NCI-H2227 treated with DMSO at 0.1 percent for 48 hours (cell line): ENCODE data around the gene DDX3X.
"Not testable (repeated sequence)": the region's sequence is repeated elsewhere in the genome, so short reads cannot be mapped to it uniquely, and the experiment has no call there.

ENCODE experiments used
- DNase-seq: peaks from one replicate; lab custom pipeline; 2025; lab: John Stamatoyannopoulos, UW

Gene DDX3X

GRCh38 chrX:41333744-41334362 lies at the start of gene DDX3X:
Gene DDX3X (plus strand): TSS chrX:41334162. CDS start chrX:41334253, 91 bp downstream.
- DNase-seq, result peak; percentile 93

- not testable (repeated sequence) for DNase-seq
Observed at GRCh38 chrX:41285928-41286327, 48.0 kb upstream of the DDX3X start.

DNA sequence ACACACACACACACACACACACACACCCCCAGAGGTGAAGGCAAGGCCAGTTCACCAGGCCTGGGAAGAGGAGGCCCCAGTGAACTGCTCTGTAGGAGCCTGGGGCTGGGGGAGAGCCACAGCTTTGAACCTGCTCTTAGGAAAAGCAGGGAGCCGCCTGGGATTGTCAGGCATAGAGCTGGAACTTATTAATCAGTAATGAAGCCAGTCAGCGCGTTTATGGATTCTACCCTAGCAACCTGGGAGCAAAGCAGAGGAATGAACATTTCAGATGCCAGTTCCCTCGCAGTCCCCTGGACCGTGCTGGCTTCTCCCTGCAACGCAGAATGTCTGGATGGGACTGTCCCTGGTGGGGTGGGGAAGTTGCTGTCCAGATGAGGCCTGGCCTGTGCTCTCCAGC lies 45.3 kb upstream of the DDX3X start:
- no peak for DNase-seq

- no peak for DNase-seq
Observed at GRCh38 chrX:41289095-41289494, 44.9 kb upstream of the DDX3X start.

- no peak for DNase-seq
Observed at GRCh38 chrX:41291309-41291708, 42.7 kb upstream of the DDX3X start.

DNA sequence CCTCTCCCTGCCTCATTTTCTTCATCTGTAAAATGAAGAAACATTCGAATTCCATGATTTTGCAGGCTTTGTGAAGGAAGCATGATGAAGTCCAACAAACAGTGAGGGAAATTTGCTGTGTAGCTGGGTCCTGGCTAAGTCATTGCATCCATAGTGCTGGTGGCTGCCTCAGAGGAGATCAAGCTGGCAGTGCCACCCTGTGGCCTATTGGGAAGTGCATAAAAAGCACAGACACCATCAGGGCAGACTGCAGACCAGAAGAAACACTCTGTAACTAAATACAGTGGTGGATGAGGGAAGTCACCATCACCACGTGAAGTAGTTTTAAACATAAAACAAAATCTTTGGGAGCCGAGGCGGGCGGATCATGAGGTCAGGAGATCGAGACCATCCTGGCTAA lies 40.7 kb upstream of the DDX3X start:
- no peak for DNase-seq

GRCh38 chrX:41300758-41301437 lies 33.1 kb upstream of the DDX3X start:
- DNase-seq, result no peak

DNA sequence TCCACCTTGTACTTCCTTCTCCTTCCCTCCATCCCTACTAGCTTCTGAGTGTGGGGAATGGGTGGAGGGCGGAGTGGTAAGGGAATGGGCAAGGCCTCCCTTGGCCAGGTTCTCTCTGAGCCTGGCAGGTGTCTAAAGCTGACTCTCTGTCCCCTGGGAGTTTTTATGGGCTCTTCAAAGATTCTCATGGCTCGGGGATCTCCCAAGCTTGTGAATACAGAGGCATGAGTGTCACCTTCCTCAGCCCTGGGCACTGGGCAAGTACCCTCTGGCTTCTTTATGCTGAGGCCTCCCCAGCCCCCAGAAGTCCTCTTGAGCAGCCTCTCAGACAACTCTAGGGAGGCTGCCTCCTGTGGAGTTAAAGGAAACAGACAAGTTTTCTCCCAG lies 32.5 kb upstream of the DDX3X start:
- no peak for DNase-seq

- DNase-seq, result no peak
Observed at GRCh38 chrX:41302370-41302769, 31.6 kb upstream of the DDX3X start.

DNA sequence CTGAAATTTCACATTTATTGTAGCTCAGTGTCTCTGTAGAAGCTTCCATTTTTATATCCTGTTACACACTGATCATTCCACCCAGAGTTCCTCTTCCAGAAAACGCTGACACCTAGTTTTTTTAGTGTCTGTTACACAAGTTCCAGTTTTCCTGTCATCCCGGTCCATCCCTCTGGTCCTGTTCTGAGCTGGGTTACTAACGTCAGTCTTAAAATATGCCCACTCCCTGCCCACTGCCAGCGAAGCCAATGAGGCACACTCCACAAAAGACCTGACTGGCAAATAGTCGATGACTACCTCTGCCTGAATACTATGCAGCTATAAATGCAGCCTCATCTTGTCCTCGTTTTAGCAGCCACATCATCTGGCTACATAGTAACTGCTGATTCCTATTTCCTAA lies 30.9 kb upstream of the DDX3X start:
- no peak for DNase-seq

- DNase-seq, result no peak
Observed at GRCh38 chrX:41304178-41304577, 29.8 kb upstream of the DDX3X start.

- no peak for DNase-seq
Observed at GRCh38 chrX:41308884-41309647, 24.9 kb upstream of the DDX3X start.

DNA sequence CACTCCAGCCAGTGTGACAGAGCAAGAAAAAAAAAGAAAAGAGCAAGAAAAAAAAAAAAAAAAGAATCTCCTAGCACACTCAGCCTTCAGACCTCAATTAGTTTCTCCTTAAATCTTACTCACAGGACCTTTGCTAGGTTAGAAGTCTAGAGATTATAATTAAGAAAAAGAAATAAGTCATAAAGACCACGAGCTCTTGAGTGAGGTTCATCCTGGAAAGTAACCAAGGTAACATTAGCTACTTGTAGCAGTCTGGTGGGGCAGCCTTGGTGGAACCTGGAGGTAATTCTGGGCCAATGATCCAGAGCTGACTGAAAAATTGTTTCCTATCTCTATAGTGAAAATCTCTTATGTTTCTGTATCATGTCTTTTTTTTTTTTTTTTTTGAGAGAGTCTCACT lies 21.2 kb upstream of the DDX3X start:
- no peak for DNase-seq

GRCh38 chrX:41313419-41313818 lies 20.5 kb upstream of the DDX3X start:
- no peak for DNase-seq

DNA sequence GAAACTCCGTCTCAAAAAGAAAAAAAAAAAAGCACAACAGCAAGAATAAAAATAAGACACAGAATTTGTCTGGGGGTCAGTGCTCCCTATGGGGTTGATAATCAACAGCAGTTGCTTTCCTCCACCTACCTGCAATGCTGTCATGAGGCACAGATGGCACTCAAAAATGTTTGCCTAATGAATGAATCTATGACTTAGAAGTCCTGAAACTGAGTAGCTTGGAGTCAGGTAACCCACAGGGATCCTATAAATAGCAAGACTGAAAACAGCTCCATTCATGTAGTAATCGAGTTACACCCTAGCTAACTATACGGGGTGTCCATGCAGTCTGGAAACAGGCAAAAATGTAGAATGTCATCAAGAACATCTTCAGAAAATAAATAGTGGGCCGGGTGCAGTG lies 19.8 kb upstream of the DDX3X start:
- DNase-seq, result no peak

GRCh38 chrX:41314881-41315280 lies 19.1 kb upstream of the DDX3X start:
- DNase-seq, result no peak

DNA sequence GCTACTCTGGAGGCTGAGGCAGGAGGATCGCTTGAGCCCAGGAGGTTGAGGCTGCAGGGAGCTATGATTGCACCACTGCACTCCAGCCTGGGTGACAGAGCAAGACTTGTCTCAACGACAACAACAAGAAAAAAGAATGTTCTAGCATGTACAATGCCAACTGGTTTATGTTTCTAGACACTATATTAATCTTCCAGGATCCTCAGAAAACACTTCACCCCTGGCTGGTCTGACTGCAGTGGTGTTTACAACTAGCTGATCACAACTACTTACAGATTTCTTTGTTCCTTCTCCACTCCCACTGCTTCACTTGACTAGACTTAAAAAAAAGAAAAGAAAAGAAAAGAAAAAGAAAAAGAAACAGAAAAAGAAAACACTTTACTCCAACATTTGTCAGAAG lies 17.7 kb upstream of the DDX3X start:
- DNase-seq, result not testable (repeated sequence)

- no peak for DNase-seq
Observed at GRCh38 chrX:41317477-41318208, 16.3 kb upstream of the DDX3X start.

- DNase-seq, result no peak
Observed at GRCh38 chrX:41320393-41320792, 13.6 kb upstream of the DDX3X start.

- no peak for DNase-seq
Observed at GRCh38 chrX:41322821-41323603, 10.9 kb upstream of the DDX3X start.

DNA sequence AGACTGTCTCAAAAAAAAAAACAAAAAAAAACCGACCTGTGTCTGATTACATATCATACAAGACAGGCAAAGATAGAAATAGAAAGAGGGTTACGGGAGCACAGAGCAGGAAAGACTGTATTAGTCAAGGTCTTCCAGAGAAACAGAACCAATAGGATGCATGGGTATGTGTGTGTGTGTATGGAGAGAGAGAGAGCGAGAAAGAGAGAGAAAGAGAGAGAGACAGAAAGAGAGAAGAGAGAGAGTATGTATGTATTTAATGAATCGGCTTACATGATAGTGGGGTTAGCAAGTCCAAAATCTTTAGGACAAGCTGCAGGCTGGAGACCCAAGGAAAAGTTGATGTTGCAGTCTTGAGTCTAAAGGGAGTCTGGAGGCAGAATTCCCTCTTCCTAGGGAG lies 7.5 kb upstream of the DDX3X start:
- DNase-seq, result no peak

GRCh38 chrX:41327341-41327740 lies 6.6 kb upstream of the DDX3X start:
- DNase-seq, result no peak
